Measurements from ENCODE around the gene TNNT3.

Gene TNNT3

DNA sequence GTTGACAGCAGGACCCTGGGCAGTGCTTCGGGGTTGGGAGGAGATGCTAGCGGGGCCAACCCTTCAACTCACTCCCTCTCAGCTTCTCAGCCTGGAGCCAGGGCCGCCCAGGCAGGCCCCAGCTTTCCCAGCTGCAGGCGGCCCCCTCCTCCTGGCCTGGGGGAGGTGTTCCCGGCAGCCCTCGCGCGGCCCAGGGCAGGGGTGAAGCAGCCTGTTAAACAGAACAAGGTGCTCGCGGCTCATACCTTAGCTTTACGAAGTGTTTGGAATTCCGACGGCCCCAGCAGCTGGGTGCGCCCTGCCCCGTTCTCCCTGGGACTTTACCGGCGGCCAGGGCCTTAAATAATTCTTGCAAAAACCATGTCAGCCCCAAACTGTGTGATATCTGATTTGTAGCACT is 44.8 kb downstream of the TNNT3 start:
- DNase-seq = no peak

DNA sequence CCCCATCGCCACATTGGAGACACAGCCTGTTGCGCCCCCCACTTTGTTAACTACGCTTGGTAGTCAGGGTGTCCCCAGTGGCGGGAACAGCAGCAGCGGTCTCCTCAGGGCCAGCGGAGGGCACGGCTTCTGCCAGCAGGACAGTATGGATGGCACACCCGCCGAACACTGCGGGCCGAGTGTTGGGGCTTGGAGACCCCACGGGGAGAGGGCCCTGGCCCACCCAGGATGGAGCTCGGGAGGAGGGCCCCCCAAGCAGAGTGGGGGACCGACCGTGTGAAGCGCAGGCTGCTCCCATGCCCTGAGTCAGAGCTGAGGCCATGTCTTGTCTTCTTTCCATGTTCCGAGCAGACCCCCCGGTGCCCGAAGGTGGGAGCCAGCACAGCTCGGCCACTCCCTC is 45.5 kb downstream of the TNNT3 start:
- DNase-seq = no peak

DNA sequence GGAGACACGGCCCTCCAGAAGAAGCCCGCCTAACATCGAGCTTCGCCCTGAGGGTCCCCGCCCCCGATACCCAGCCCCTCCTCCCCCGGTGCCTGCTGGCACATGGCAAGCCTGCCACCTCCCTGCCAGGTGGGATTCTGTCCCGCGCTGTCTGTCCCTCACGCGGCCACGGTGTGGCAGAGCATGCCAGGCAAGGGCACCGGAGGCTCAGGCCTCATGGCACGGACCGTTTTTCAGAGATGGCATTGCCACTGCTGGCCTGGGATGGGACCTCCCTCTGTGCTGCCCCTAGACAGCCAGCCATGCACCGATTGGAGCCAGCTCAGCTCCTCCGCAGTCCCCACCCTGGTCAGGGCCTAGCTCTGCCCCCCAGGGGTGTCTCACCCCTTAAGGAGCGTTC is 47.0 kb downstream of the TNNT3 start:
- peak; percentile 11 for DNase-seq

DNA sequence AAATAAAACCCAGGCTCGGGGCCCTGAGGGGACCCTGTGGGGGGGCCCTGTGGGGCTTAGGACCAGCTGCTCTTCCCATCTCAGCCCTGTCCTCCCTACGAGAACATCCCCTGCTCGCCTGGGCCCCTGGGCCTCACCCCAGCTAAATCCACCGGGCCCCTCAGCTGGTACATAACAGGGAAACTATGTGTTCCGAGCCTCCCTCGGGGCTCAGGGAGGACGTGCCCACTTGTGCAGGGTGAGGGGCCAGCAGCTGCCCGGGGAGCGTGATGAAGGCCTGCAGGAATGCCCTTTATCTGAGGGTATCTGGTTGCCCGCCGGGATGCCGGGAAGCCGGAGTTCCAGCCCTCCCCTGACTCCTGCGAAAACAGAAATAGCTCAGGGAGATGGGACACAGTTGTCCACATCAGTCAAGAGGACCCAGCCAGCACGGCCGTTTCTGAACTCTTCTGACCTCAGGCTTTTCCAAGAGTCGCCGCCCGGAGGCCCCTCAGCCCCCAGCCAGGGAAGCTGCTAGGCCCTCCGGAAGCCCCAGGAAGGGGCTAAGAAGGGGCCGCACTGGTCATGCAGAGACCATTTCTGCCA is 48.2 kb downstream of the TNNT3 start:
- DNase-seq = no peak

DNA sequence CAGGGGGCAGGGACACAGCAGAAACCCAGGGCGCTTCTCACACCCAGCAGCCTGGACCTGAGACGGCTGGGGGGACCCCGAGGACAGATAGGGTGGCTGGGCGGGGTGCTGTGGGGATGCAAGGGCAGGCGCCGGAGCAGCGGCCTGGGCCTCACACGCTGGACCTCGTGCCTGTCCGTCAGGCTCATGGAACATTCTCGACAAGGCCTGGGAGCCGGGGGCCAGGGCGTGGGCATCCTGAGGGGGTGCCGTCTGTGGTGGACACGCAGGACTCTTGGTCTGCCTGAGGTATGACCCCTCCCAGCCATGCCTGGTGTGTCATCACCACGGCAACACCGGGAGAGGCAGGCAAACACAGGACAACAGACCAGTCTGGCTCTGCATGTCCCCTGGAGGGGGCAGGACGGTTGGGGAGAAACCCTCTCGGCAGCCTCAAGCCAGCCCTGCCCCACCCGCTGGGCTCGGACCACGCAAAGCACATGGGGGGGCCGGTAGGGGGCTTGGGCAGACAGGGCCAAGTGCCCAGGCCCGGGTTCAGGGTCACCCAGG is 49.0 kb downstream of the TNNT3 start:
- peak; percentile 17 for DNase-seq

DNA sequence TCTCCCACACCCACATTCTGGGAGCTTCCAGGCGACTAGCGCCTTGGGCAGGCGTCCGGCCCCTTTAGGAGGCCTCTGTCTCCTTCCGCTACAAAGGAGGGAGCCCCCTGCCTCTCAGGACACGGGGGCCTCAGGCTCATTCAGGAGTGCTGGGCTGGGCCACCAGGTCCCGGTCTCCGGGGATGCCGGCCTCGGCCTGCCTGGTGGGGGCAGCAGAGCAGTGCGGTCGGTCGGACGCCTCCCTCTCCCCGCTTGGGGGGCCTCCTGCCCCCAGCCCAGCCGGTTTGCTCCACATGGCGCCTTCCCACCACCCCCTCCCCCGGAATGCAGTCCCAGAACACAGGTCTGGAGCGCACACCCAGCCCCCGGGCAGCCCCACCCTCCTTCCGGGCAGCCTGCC is 49.5 kb downstream of the TNNT3 start:
- DNase-seq = no peak

DNA sequence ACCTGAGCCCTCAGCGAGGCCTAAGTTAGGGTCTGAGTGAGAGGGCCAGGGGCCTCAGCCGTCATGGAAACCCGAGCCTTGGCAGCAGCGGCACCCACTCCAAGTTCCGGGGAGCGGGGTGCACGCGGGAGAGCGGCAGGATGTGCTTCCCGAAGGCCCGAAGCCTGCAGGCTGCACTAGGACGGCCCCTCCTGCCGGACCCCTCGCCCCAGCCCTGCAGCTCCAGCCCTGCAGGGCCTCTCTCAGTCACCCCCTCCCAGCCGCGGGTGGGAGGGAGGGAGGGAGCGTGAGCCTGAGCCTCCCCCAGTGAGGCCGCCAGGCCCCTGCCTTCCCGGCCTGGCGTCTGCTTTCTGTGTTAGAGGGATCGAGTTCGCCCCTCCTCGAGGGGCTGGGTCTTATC is 50.3 kb downstream of the TNNT3 start:
- no peak for DNase-seq

DNA sequence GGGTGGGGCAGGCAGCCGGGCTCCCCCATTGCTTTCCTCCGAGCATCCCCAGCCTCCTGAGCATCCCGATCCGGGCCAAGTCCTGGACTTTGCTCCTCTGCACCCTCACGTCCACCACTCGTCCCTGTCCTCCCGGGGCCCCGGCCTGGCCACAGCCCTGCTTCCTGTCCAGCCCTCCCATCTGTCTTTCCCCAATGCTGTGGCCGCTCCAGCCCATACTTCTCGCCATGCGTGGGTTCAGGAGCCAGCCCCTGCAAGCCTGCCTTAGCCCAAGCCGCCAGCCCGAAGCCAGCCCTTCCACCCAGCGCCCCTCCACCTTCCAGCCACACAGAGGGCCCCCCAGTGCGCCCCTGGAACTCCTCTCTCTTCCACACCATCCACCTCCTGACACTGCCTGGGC is 51.5 kb downstream of the TNNT3 start:
- DNase-seq = peak; percentile 4

DNA sequence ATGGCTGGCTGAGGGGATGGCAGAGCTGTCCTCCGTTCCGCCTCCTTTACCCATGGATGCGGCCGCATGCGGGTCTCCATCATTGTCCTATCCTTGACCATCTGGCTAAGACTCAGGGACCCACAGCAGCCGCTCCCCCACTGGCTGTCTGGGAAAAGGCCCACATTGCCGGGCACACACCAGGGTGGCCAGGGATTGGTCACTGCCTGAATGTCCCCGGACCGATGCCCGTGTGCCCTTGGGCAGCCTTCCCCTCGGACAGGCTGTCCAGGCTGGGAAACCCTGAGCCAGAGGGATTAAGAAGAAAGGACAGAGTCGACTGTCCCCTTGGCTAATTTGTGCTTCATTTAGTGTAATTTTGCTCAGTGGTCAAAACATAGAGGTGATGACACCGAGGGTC is 55.7 kb downstream of the TNNT3 start:
- no peak for DNase-seq

DNA sequence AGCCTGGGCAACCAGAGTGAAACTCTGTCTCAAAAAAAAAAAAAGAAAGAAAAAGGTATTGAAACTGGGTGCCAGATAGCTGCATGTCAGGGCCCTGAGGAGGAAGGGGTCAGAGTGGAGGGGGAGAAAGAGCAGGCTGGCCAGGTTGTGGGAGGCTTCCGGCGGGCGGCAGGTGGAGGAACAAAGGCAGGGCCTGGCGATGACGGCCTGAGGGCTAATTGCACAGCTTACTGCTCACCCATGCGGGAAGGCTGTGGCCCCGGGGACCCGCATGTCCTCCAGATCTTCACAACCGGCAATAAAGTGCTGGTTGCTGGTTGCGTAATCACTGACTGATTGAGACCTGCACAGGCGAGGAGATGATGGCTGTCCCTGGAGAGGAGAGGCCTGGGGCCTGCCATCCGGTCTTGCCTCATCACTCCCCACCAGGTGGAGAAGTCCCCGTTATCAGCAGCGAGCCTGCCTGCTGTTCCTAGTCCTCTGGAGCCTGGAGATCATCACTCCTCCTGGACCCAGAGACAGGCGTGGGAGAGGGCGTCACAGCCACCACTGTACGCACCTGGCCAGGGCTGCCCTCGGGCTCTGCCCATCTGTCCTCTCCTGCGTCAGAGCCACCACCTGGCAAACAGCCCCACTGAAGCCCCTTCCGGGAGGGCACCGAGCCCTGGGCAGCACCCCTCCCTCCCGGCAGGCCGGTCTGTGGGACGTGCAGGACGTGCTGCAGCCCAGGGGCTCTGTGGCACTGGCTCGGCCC is 59.4 kb downstream of the TNNT3 start:
- DNase-seq = peak; percentile 4

DNA sequence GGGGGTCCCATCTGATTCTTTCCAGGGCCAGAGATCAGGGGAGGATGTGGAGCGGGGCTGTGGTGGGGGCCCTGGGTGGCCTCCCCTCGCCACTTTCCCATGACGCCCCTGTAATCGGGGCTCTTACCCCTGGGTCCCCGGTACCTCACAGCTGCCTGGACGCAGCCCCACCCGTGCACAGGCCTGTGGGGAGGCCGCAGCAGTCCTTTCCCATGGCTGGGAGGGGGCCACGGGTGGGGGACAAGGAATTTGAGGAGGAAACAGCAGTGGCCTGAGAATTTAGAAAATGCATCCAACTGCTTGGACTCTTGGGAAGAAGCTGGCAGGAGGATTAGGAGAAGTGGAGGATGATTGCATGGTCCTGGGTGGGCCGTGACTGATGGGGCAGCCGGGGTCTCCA is 60.1 kb downstream of the TNNT3 start:
- no peak for DNase-seq

DNA sequence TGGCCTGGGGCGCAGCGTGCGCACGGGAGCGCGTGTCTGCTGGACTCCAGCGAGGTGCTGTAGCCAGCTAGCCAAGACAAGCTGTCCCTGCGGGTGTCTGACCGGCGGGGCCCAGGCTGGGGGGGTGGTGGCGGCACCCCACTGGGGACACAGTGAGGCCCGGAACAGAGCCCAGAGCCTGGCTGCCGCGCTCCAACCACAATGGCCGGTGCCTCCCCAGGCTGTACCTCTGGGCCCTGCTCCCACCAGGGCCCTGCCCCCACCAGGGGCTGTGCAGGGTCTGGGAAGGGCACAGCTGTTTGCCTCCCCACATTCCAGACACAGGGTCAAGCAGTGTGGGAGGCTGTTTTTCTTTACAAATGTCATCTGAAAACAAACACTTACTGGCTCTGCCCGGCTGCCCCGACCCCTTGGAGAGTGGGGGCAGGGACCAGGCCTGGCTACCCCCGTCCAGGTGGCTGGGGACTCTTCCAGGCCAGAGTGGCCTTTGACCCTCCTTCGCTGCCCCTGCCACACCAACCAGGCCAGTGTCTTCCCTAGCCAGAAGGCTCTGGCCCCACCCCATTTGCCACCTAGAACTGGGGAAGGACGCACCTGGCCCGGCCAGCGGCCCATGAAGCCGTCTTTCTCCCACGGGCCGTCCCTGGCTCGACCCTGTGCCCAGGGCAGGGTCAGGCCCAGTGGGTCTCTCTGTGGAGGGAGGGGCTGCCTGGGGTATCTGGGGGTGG is 63.5 kb downstream of the TNNT3 start:
- DNase-seq = no peak

DNA sequence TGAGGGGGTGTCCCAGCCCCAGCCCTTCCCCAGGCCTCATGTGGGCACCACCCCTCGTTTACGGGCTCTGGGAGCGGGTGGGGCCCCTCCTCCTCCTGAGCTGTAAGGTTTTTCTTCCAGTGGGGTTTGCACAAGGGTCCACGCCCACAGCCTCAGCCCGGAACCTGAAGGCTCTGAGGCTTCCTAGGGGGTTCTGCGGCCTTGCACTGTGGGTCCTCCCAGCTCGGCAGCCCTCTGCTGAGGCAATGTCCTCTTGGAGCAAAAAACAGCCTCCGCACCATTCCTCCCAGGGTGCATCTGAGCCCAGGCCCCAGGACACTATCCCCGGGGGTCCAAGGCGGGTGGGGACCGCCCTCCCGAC is 64.1 kb downstream of the TNNT3 start:
- DNase-seq = peak; percentile 8

DNA sequence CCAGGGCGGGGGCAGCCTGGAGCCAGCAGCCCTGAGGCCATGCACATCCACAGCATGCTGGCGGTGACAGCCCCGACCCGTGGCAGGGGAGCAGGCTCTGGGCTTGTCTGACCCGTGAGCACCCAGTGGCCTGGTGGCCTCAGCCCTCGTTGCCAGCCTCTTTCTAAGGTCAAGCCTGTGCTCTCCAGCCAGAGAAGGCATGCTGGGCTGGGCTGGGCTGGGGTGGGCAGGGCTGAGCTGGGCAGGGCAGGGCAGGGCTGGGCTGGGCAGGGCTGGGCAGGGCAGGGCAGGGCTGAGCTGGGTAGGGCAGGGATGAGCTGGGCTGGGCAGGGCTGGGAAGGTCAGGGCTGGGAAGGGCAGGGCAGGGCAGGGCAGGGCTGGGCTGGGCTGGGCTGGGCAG is 67.5 kb downstream of the TNNT3 start:
- no peak for DNase-seq

DNA sequence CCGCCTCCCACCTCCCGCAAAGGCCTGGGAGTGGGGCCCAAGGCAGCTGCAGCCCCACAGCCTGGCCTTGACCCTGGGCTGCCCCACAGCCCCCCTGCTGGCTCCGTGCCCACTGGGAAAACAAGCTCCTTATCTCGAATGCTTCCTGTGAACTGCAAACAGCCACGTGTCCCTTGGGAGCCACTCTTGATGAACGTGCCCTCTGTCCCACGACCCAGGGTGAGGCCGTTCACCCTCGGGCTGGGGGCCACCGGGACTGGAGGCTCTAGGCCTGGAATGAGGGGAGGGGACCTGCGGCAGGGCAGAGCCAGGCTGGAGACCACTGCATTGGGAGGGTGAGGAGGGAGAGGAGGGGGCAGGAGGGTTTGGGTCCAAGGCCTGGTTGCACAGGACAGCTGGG is 68.7 kb downstream of the TNNT3 start:
- no peak for DNase-seq
